HFF-Myc (cell line): ENCODE results near the gene FAR2.
"Not testable (repeated sequence)": the region's sequence is repeated elsewhere in the genome, so short reads cannot be mapped to it uniquely, and the experiment has no call there.

Source experiments
- DNase-seq: peaks from one replicate; pipeline ENCODE4 v3.0.0-alpha.2; 2011; ENCODE audit warnings: low read depth; ENCODE audit errors: extremely low read depth
- H3K4me3 ChIP-seq: replicated peaks from 2 replicates; pipeline ENCODE4 v1.5.1; 2011; ENCODE audit warnings: low read depth, mild to moderate bottlenecking, control low read depth, low read length
- TF ChIP-seq, protein P1 (sequence below): IDR thresholded peaks from 2 replicates; pipeline ENCODE4 v1.5.1; 2012; ENCODE audit warnings: mild to moderate bottlenecking, low read depth, low read length, control low read depth; ENCODE audit errors: missing control alignments

Gene FAR2

DNA sequence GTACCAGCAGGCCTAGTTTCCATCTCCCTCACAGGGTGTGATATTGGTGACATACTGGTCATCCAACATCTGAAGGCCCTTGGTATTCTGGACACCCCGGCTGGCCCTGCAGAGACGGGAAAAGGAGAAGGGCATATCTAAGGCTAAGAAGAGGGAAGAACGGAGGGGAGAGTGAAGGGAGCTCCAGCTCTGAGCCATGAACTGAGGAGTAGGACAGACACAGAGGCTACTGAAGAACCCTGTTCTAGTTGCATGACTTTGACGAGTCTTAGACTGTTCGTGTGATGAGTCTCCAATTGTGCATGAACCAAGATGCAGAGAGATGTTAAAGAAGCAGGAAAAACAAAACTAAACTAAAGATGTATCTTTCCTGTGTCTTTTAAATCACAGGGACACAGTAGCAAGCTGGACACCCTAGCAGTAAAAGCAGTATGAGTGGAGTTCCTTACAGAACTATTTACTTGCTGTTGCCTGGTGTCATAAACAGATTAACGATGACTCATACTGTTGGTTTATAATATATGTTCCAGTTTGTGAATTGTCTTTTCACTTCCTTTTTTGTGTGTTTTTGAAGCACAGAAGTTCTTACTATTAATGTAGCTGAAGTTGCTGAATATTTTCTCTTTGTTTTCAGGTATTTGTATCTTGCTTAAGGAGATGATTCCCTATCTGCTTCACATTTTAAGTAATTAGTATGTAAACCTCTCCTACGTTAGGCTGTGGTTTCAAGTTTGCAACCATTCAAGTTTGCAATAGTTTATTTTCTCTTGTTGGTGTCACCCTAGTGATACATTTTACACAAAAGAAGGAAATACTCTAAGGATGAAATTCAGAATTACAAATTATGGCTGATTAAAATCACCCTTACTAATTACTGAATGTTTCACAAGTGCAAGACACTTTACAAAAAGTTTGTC is 15.7 kb downstream of the FAR2 start:
- DNase-seq = peak; percentile 66
- no peak overlapping the region for H3K4me3 ChIP-seq
- TF ChIP-seq, protein P1, sequence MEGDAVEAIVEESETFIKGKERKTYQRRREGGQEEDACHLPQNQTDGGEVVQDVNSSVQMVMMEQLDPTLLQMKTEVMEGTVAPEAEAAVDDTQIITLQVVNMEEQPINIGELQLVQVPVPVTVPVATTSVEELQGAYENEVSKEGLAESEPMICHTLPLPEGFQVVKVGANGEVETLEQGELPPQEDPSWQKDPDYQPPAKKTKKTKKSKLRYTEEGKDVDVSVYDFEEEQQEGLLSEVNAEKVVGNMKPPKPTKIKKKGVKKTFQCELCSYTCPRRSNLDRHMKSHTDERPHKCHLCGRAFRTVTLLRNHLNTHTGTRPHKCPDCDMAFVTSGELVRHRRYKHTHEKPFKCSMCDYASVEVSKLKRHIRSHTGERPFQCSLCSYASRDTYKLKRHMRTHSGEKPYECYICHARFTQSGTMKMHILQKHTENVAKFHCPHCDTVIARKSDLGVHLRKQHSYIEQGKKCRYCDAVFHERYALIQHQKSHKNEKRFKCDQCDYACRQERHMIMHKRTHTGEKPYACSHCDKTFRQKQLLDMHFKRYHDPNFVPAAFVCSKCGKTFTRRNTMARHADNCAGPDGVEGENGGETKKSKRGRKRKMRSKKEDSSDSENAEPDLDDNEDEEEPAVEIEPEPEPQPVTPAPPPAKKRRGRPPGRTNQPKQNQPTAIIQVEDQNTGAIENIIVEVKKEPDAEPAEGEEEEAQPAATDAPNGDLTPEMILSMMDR = no peak

DNA sequence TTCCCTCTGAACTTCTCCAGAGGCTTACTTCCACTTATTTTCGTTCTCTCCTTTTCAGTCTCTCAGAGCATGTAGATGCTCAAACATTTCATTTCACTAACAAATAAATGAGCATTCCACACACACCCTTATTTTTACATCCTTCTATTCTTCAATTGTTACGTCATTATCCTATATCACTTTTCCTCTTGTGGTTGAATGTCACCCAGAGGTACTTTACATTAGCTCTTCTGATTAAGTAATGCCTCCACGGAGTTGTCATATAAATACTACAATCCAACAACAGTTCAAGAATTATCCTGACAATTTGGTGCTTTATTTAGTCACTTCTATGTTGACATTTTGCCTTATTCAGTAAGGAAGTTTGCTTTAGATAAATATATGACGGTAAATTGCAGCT is 18.4 kb downstream of the FAR2 start:
- TF ChIP-seq, protein P1 = no peak
- no peak for DNase-seq

DNA sequence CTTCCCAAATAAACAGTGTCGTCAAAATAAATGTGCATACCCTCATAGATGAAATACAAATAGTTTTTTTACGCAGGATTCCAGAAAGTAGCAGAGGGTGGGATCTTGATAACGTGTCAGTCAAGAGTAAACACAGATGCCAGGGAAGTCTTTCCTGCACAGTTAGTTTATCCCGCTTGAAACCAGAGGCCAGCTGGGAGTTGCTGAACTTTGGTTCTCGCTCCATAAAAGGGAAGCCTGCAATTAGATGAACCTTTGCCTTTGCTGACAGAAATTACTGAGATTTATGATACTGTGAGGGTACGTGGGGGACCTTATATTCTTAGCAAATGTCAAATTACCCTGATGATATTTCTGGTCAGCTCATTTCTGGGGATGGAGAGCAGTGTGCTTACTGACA is 18.9 kb downstream of the FAR2 start:
- TF ChIP-seq, protein P1 = no peak

More for the DNA sequence above, 18.4 kb downstream of the FAR2 start:
- H3K4me3 ChIP-seq = no peak overlapping the region

DNA sequence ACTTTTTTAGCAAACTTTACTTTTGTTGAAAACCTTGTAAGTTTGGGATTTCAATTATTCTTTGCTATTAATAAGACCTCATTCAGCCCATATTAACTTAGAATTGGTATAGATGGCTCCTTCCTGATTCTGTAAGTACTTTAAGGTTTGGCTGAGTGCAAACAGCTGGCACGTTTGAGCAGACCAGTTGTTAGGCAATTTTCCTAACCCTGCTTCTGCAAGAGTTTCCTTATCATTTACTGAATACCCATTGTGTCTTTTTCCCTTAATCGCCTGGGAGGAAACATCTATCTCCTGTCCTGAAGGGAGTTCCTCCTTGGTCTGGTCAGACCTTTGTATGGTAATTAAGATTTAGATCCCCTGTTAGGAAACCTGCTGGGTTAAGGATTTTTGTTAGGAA is 20.9 kb downstream of the FAR2 start:
- not testable (repeated sequence) for H3K4me3 ChIP-seq, DNase-seq

More for the DNA sequence above, 18.9 kb downstream of the FAR2 start:
- no peak overlapping the region for H3K4me3 ChIP-seq
- DNase-seq = no peak

DNA sequence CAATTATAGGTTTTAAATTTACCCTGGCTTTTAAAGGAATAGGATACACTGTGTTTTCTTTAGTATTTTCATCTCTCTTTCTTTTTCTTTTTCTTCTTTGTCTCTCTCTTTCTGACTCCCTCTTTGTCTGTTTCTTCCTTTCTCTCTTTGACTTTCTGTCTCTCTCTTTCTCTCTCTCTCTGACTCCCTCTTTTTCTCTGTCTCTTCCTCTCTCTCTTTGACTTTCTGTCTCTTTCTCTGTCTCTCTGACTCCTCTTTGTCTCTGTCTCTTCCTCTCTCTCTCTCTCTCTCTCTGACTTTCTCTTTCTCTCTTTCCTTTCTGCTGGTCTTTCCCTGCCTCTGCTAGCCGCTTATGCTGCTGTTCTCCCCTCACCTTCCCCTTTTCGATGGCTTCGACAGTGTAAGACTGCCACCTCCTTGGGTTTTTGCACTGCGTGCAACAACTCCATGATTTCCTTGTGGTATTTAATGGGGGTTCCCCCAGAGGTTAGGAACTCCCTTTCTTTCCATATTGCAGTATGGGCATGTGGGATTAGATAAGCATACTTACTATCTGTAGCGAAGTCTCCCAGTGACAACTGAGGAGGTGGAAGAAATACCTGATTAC is 21.5 kb downstream of the FAR2 start:
- not testable (repeated sequence) for H3K4me3 ChIP-seq, DNase-seq

DNA sequence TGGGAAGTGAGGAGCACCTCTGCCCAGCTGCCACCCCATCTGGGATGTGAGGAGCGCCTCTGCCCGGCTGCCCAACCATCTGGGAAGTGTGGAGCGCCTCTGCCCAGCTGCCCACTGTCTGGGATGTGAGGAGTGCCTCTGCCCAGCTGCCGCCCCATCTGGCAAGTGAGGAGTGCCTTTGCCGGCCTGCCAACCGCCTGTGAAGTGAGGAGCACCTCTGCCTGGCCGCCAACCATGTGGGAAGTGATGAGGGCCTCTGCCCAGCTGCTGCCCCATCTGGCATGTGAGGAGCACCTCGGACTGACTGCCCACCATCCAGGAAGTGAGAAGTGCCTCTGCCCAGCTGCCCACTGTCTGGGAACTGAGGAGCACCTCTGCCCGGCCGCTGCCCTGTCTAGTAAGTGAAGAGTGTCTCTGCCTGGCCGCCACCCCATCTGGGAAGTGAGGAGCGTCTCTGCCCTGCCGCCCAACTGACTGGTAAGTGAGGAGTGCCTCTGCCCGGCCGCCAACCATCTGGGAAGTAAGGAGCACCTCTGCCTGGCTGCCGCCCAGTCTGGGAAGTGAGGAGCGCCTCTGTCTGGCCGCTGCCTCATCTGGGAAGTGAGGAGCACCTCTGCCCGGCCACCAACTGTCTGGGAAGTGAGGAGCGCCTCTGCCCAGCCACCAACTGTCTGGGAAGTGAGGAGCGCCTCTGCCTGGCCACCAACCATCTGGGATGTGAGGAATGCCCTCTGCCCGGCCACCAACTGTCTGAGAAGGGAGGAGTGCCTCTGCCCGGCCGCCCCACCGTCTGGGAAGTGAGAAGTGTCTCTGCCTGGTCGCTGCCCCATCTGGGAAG is 22.6 kb downstream of the FAR2 start:
- H3K4me3 ChIP-seq = no peak overlapping the region
- TF ChIP-seq, protein P1 = no peak
- DNase-seq = no peak

DNA sequence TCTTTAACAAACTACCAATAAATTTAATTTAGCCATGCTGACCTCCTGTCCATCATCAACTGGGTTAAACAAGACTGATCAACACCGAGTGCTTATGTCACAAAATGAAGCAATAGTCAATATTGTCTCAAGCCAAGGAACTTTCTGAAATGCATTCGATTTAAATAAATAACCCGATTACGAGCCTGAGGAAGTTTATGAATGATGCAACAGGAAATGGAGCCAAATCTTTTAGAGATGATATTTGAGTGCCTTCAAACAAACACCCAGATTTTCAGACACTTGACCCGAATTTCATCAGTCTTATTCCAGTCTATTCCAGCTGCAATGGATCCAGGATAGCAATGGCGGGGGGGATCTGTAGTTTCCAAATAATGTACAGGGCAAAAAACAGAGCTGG is 27.9 kb downstream of the FAR2 start:
- TF ChIP-seq, protein P1 = no peak
- no peak for DNase-seq

DNA sequence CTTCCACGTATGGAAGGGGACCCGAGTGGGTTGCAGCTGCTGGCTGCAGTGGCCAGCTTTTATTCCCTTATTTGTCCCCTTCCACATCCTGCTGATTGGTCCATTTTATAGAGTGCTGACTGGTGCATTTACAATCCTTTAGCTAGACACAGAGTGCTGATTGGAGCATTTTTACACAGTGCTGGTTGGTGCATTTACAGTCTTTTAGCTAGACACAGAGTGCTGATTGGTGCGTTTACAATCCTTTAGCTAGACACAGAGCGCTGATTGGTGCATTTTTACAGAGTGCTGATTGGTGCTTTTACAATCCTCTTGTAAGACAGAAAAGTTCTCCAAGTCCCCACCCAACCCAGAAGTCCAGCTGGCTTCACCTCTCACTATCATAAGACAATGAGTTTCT is 33.2 kb downstream of the FAR2 start:
- H3K4me3 ChIP-seq, DNase-seq: not testable (repeated sequence)

More for the DNA sequence above, 27.9 kb downstream of the FAR2 start:
- no peak overlapping the region for H3K4me3 ChIP-seq
